ENCODE data around the gene IGSF21.

Gene IGSF21

DNA sequence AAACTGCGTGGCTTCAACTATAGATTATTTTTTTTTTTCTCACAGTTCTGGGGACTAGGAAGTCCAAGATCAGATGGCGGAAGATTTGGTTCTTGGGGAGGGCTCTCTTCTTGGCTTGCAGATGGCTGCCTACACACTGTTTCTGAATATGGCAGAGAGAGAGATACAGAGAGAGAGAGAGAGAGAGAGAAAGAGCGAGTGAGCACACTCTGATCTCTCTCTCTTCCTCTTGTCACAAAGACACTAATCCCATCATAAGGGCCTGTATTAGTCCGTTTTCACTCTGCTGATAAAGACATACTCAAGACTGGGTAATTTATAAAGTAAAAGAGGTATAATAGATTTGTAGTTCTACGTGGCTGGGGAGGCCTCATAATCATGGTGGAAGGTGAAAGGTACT, 79.5 kb downstream of the IGSF21 start:
- no peak for DNase-seq

DNA sequence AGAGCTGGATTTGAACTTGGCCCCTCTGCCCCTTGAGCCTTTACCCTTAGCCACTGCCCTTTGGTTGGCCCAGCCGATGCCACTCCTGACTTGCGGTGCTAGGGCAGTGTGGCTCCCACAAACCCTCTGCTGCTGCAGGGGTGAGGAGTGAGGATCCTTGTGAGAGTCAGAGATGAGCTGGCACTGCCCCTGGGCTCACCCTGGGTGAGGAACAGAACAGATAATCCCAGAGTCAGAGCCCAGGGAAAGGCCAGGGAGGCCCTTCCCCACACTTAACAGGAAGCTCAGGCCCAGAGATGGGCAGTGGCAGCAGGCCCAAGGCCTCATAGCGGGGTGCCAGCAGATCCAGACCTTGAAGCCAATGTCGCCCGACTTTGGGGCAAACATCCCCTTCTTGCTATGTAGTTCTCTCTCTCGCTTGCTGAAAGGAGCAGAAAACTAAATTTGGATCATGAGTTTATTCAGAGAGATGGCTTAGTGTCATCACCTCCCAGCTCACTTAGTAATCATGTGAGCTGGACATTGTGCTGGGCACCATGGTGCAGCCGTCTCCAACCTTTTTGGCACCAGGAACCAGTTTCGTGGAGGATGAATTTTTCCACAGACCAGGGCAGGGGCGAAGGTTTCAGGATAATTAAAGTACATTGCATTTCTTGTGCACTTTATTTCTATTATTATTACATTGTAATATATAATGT, 81.4 kb downstream of the IGSF21 start:
- DNase-seq: no peak

- no peak for DNase-seq
Observed at GRCh38 chr1:18190598-18190997, 83.0 kb downstream of the IGSF21 start.

GRCh38 chr1:18191037-18191436, 83.4 kb downstream of the IGSF21 start:
- no peak for DNase-seq

DNA sequence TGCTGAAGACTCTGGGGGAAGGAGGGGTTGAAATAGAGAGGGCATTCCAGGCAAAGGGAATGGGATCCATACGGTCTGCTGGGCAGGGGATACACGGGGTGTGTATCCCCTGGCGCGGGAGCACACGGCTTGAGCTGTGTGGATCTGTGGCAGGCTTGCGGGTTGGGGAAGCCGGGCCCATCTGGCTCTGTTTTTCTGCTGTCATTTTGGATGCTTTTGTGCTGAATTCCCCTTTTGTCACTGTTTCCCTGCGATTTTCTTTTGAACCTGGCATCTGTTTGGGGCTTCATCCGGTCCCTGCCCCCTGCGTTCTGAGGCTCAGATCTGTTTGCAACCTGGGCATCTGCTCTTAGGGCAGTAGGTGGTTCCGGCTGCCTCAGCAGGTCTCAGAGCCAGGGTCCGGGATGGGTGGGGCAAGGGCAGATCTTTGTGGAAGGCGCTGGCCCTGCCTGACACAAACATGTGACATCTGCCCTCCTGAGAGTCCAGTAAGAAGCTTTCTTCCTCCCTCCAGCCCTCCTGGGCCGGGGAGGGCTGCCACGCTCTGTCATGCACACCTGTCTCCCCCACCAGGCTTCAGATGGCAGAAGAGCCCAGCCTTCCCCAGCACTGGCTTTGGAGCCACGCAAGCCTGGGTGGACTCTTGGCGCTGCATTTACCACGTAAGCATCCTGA, 84.0 kb downstream of the IGSF21 start:
- DNase-seq: no peak

DNA sequence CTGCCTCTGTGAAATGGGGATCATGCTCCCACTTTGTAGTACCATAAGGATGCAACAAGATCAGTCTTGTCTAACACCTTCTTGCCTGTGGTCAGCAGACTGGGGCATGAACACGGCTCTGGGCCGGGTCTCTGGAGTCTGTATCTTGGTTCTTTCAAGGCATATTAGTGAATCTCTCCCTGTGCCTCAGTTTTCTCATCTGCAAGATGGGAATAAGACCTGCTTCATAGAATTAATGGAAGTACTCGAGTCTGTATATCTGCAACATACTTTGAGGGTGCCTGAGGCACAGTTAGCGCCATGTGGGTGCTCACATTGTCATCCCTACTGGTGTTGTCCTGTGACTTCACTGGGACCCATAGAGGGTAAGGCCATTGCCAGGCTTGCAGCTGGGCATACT, 84.6 kb downstream of the IGSF21 start:
- DNase-seq: no peak

DNA sequence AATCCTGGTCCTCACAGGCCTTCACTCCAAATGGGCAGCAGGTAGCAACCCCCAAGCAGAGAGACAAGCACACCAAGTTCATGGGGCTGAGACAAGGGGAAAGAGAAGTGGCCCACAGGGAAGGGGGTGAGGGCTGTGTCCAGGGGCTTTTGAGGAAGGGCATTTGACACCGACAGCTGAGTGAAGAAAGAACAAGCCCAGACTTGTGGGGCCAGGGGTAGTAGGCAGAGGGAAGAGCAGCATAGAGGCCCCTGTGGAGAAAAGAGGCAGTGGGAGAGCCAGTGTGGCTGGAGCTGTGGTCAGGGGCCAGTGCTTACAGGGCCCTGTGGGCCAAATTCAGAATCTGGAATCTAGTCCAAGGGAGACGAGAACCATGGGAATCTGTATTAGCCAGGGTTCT, 85.4 kb downstream of the IGSF21 start:
- no peak for DNase-seq

- no peak for DNase-seq
Observed at GRCh38 chr1:18197299-18197698, 89.7 kb downstream of the IGSF21 start.

GRCh38 chr1:18198260-18198659, 90.7 kb downstream of the IGSF21 start:
- DNase-seq: no peak

- no peak for DNase-seq
Observed at GRCh38 chr1:18199462-18199861, 91.9 kb downstream of the IGSF21 start.

GRCh38 chr1:18200136-18200717, 92.6 kb downstream of the IGSF21 start:
- no peak for DNase-seq

DNA sequence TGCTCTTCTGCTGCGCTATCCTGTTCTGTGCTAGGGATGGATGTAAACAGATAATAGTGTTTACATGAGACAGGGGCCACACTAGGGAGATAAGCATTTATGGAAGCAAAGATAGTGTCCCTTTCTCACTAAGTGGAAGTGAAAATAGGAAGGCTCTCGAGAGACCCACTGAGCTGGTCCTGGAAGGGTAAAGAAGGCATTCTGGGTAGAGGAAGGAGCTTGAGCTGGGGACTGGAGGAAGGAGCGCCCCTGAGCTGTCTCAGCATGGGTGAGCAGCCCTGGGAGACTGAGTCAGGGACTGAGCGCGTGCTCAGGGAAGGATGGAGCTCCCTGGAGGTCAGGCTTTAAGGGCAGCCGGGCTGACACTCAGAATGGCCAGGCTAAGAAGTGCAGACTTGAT, 93.3 kb downstream of the IGSF21 start:
- DNase-seq: no peak

- no peak for DNase-seq
Observed at GRCh38 chr1:18201997-18202719, 94.6 kb downstream of the IGSF21 start.

DNA sequence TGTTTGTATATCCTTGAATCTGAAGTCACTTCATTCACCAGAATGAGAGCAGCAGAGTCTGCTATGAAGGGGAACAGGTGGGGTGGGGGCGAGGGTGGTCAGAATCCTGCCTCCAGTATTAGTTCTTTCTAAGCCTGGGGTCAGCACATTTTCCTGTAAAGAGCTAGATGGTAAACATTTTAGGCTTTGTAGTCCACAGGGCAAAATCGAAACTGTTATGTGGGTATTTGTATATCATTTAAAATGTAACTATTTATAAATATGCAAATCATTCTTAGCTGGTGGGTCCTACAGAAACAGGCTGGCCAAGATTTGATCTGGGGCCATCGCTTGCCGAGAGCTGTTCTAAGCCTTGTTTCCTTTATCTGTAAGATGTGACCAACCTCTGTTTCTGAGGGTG, 96.0 kb downstream of the IGSF21 start:
- no peak for DNase-seq

DNA sequence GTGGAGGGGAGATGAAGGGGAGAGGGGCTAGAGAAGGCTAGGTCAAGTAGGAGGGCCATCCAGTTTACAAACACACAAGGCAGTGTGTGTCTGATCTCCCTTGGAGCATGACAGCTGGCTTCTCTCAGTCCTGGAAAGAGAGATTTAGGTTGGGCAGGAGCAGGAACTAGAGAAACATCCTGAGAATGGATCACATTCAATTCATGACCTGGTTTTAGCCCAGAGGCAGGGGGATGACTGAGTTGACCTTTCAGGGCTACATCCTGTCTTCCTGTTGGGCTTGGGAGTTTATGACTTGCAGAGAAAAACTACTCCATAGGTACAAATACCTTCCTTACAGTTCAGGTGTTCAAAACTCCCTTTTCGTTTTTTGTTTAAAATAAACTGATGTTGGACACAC, 97.0 kb downstream of the IGSF21 start:
- DNase-seq: no peak

DNA sequence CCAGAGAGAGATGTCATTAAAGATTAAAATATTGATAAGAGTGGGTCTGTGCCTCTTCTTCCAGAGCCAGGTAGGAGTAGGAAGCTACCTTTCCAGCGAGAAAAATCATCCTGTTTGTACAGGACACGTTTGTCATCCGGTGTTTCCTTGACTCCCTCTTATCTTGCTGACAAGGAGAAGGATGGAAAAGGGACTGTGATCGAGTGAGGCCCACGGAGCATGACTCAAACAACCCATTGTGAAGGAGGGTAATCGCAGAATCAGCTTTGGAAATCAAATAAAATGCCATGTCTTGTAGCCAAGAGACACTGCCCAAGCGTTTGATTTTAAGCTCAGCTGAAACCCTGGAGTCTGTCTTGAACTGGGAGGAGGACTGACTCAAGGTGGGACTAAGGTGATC, 97.7 kb downstream of the IGSF21 start:
- DNase-seq: no peak

- DNase-seq: no peak
Observed at GRCh38 chr1:18211764-18212163, 104.2 kb downstream of the IGSF21 start.

DNA sequence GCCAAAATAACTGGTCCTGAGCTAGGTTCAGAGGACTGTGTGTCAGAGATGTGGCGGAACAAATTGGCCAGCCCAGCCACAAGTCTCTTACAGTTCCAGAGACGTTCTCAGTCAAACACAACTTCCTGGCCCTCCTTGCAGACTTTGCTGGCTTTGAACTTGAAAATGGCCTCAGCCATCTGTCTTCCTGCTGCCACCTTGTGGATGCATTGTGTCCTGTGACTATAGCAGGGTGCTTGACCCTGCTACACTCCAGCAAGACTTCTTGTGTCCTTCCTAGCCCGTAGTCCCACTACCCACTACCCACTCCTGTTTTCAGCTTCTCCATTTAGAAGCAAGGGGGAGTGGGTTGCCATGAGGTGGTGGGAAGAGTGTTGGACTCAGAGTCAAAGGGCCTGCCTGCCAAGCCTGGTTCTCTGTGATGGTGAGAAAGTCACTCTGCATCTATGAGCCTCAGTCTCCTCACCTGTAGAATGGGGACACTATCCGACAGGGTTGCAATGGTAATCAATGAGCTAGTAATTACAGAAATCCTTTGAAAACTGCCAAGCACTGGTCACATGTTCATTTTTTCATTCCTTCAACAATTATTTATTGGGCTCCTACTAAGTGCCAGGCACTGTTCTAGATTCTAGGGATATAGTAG, 109.9 kb downstream of the IGSF21 start:
- DNase-seq: no peak

GRCh38 chr1:18229625-18230024, 122.0 kb downstream of the IGSF21 start:
- no peak for DNase-seq

DNA sequence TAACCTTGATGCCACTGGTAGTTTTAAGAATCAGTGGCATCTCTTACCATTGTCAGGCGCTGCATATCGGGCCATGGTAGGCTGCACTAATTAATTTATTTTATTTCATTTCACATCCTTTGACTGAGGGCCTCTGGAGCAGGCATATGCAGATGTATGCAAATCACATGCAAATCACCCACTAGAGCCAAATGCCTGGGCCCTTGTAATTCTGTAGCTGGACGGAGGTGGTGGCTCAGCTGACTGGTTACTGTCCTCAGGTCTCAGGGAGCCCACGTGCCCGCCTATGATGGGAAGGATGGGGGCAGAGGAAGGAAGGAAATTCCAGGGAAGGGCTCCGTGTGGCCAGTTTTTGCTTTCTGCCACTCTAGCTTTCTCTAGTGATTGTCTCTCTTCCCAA, 122.7 kb downstream of the IGSF21 start:
- no peak for DNase-seq

- DNase-seq: no peak
Observed at GRCh38 chr1:18230840-18231239, 123.2 kb downstream of the IGSF21 start.

GRCh38 chr1:18232052-18232451, 124.5 kb downstream of the IGSF21 start:
- DNase-seq: no peak

DNA sequence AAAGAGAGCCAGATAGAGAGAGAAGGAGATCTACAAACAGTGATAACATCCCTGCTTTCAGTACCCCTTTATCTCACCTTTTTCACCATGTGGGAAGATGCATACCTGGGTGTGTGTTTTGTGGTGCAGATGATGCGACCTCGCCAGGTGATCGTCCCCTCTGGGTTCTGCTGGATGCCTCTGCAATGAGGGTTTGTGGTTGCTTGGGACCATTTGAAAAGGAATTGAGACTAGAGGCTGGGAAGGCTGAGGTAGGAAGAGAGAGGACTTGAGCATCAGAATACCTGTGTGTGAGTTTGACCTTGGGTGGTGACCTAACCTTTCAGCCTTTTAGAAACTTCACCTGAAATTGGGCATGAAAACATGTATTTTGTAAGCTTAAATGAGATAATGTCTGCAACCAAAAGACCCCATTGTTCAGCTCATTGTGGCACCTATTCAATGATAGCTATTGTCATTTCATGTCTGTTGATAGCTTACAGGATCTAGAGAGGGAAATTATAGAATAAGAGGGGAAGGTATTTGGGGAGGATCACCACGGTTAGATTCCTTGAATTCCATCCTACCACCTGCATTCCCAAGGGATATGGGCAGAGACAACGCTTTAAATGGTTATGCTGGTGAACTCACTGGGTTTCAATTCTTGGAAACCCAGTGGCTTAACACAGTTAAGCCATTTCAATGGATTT, 125.7 kb downstream of the IGSF21 start:
- no peak for DNase-seq

Measured in CD4-positive, alpha-beta T cell treated with Interleukin-15 for 1 hour (primary cell).